HFFc6 (cell line): ENCODE measurements around the gene OXNAD1. TPM values are rescaled to one million over a fixed set of nuclear protein-coding genes. Genes with fewer than 3 reads are reported as not detected.

Source experiments
- DNase-seq: peaks from one replicate; pipeline ENCODE4 v3.0.0-alpha.2; 2018
- H3K27ac Mint-ChIP-seq: 2 replicates; pipeline ENCODE4 v1.8.0; 2020; ENCODE audit warnings: mild to moderate bottlenecking, mixed read lengths
- H3K27me3 Mint-ChIP-seq: 2 replicates; pipeline ENCODE4 v1.8.0; 2021; ENCODE audit warnings: mild to moderate bottlenecking, moderate library complexity, mixed read lengths; ENCODE audit not compliant: insufficient read depth
- H3K36me3 Mint-ChIP-seq: 2 replicates; pipeline ENCODE4 v1.8.0; 2021; ENCODE audit warnings: low read depth, mixed read lengths
- H3K4me1 Mint-ChIP-seq: 2 replicates; pipeline ENCODE4 v1.8.0; 2020; ENCODE audit warnings: low read depth, mixed read lengths
- H3K4me3 Mint-ChIP-seq: 2 replicates; pipeline ENCODE4 v1.8.0; 2020; ENCODE audit warnings: mild to moderate bottlenecking, moderate library complexity, mixed read lengths
- H3K9me3 Mint-ChIP-seq: 2 replicates; pipeline ENCODE4 v1.8.0; 2020; ENCODE audit warnings: mild to moderate bottlenecking, mixed read lengths
- CTCF ChIP-seq: fragments of 200-600 bp; sonication (generic); IDR thresholded peaks from 2 replicates; pipeline ENCODE4 v1.5.0; 2021; ENCODE audit warnings: antibody characterized with exemption, mild to moderate bottlenecking
- total RNA-seq, 6 experiments: library from RNA; stranded (reverse); fragmentation: NEBNext Ultra II Directional; extraction: Animal tissue kit (Norgen Biotek cat#: 25700); gene quantifications; 2 replicates in 1 of 6; 3 replicates in 5 of 6; pipeline ENCODE4 v1.2.3, GENCODE V29; 2021

OXNAD1 gene
- total RNA-seq, 6 experiments from 2014 or later, result 6.4 to 8.7 (median 8.1) TPM

GRCh38 chr3:16224325-16224724, 40.7 kb upstream of the OXNAD1 start:
- no peaks in the 10 kb centered on the region for H3K27me3 Mint-ChIP-seq
- H3K9me3 Mint-ChIP-seq, result peaks cover 7% of the 10 kb centered on the region; the same call in 1 of the 2 replicates
- H3K27ac Mint-ChIP-seq, result no peak overlapping the region
- H3K4me3 Mint-ChIP-seq, result no peak overlapping the region
- no peak for DNase-seq
- H3K36me3 Mint-ChIP-seq, result 0 out of 2 replicates have a peak, but pooled peaks cover 5% of the 10 kb centered on the region
- TF ChIP-seq CTCF, result no peak
- no peaks in the 10 kb centered on the region; the same call in 1 of the 2 replicates for H3K4me1 Mint-ChIP-seq

GRCh38 chr3:16227566-16227965, 37.4 kb upstream of the OXNAD1 start:
- H3K27me3 Mint-ChIP-seq, result peaks cover 2% of the 10 kb centered on the region; the same call in 1 of the 2 replicates

GRCh38 chr3:16229681-16230080, 35.3 kb upstream of the OXNAD1 start:
- no peak for DNase-seq
- Mint-ChIP-seq H3K9me3 (no peaks in the 10 kb centered on the region), H3K27ac (no peak overlapping the region), H3K36me3 (no peaks in the 10 kb centered on the region), H3K4me3 (no peak overlapping the region), H3K27me3 (peaks cover 2% of the 10 kb centered on the region; the same call in 1 of the 2 replicates), H3K4me1 (peaks cover 7% of the 10 kb centered on the region; the same call in 1 of the 2 replicates)
- no peak for TF ChIP-seq CTCF

More at GRCh38 chr3:16227566-16227965, 37.4 kb upstream of the OXNAD1 start:
- Mint-ChIP-seq H3K4me3 (no peak overlapping the region), H3K36me3 (no peaks in the 10 kb centered on the region), H3K4me1 (peaks cover 7% of the 10 kb centered on the region; the same call in 1 of the 2 replicates), H3K27ac (no peak overlapping the region), H3K9me3 (no peaks in the 10 kb centered on the region)
- TF ChIP-seq CTCF, result no peak
- DNase-seq, result no peak

GRCh38 chr3:16231983-16232382, 33.0 kb upstream of the OXNAD1 start:
- TF ChIP-seq CTCF, result no peak
- Mint-ChIP-seq H3K36me3 (no peaks in the 10 kb centered on the region), H3K4me1 (peaks cover 7% of the 10 kb centered on the region; the same call in 1 of the 2 replicates), H3K9me3 (no peaks in the 10 kb centered on the region), H3K4me3 (no peak overlapping the region), H3K27ac (no peak overlapping the region), H3K27me3 (peaks cover 2% of the 10 kb centered on the region; the same call in 1 of the 2 replicates)
- no peak for DNase-seq

GRCh38 chr3:16233806-16234205, 31.2 kb upstream of the OXNAD1 start:
- H3K36me3 Mint-ChIP-seq, result no peaks in the 10 kb centered on the region
- peaks cover 2% of the 10 kb centered on the region; the same call in 1 of the 2 replicates for H3K27me3 Mint-ChIP-seq
- no peak overlapping the region for H3K27ac Mint-ChIP-seq
- no peak overlapping the region for H3K4me3 Mint-ChIP-seq
- no peak for TF ChIP-seq CTCF
- DNase-seq, result no peak
- H3K4me1 Mint-ChIP-seq, result peaks cover 8% of the 10 kb centered on the region
- H3K9me3 Mint-ChIP-seq, result no peaks in the 10 kb centered on the region
